SK-N-SH treated with all-trans-retinoic acid at 6 μM for 48 hours (cell line): Measurements from ENCODE around the gene CH25H.
"Not testable (repeated sequence)": the region's sequence is repeated elsewhere in the genome, so short reads cannot be mapped to it uniquely, and the experiment has no call there.

Source experiments
- ATAC-seq: fragments of 200-7000 bp; cut with Tn5 transposase; 3 replicates; pipeline ENCODE4 v1.9.1; 2020; ENCODE audit warnings: mild to moderate bottlenecking, moderate library complexity
- ARNTL ChIP-seq: fragments of 450-650 bp; formaldehyde crosslinking; IDR thresholded peaks from 2 replicates; pipeline ENCODE4 v1.5.0; 2020; ENCODE audit warnings: low read depth, mild to moderate bottlenecking, moderate library complexity, borderline replicate concordance
- BACH2 ChIP-seq: fragments of 250-450 bp; sonication (Bioruptor Pico); IDR thresholded peaks from 2 replicates; pipeline ENCODE4 v1.9.0; 2021; ENCODE audit warnings: mild to moderate bottlenecking, borderline replicate concordance
- CREB5 ChIP-seq: fragments of 250-450 bp; sonication (Bioruptor Pico); IDR thresholded peaks from 2 replicates; pipeline ENCODE4 v1.5.1; 2020; ENCODE audit warnings: low read depth, mild to moderate bottlenecking, moderate library complexity
- CSDC2 ChIP-seq: fragments of 250-450 bp; sonication (Bioruptor Pico); IDR thresholded peaks from 2 replicates; pipeline ENCODE4 v1.5.0; 2020; ENCODE audit warnings: mild to moderate bottlenecking, moderate library complexity
- ESRRG ChIP-seq: fragments of 250-450 bp; sonication (Bioruptor Pico); IDR thresholded peaks from 2 replicates; pipeline ENCODE4 v1.6.1; 2021; ENCODE audit warnings: mild to moderate bottlenecking
- GLIS3 ChIP-seq: fragments of 250-450 bp; sonication (Bioruptor Pico); IDR thresholded peaks from 2 replicates; pipeline ENCODE4 v1.5.0; 2020; ENCODE audit warnings: mild to moderate bottlenecking, moderate library complexity
- OSR1 ChIP-seq: fragments of 250-450 bp; sonication (Bioruptor Pico); IDR thresholded peaks from 2 replicates; pipeline ENCODE4 v1.8.0; 2022; ENCODE audit warnings: moderate library complexity, mild to moderate bottlenecking, inconsistent platforms
- POU6F1 ChIP-seq: fragments of 250-450 bp; sonication (Bioruptor Pico); IDR thresholded peaks from 2 replicates; pipeline ENCODE4 v1.8.0; 2021; ENCODE audit warnings: low read depth, mild to moderate bottlenecking, moderate library complexity, borderline replicate concordance
- PPARA ChIP-seq: fragments of 250-450 bp; sonication (Bioruptor Pico); IDR thresholded peaks from 2 replicates; pipeline ENCODE4 v1.5.0; 2020; ENCODE audit warnings: mild to moderate bottlenecking, borderline replicate concordance
- RARB ChIP-seq: fragments of 250-450 bp; sonication (Bioruptor Pico); IDR thresholded peaks from 2 replicates; pipeline ENCODE4 v1.8.0; 2021; ENCODE audit warnings: mild to moderate bottlenecking, moderate library complexity
- SNAI2 ChIP-seq: fragments of 250-450 bp; sonication (Bioruptor Pico); IDR thresholded peaks from 2 replicates; pipeline ENCODE4 v1.5.0; 2020; ENCODE audit warnings: mild to moderate bottlenecking, moderate library complexity
- TCF4 ChIP-seq: fragments of 250-450 bp; sonication (Bioruptor Pico); IDR thresholded peaks from 2 replicates; pipeline ENCODE4 v1.8.0; 2021; ENCODE audit warnings: mild to moderate bottlenecking, moderate library complexity, borderline replicate concordance
- TOX ChIP-seq: fragments of 250-450 bp; sonication (Bioruptor Pico); IDR thresholded peaks from 2 replicates; pipeline ENCODE4 v1.8.0; 2021; ENCODE audit warnings: mild to moderate bottlenecking, moderate library complexity, borderline replicate concordance
- ZC3H10 ChIP-seq: fragments of 250-450 bp; sonication (Bioruptor Pico); IDR thresholded peaks from 2 replicates; pipeline ENCODE4 v1.5.1; 2021; ENCODE audit warnings: mild to moderate bottlenecking, moderate library complexity
- ZFP3 ChIP-seq: fragments of 250-450 bp; sonication (Bioruptor Pico); IDR thresholded peaks from 2 replicates; pipeline ENCODE4 v1.5.0; 2020; ENCODE audit warnings: mild to moderate bottlenecking, moderate library complexity
- ZFP30 ChIP-seq: fragments of 450-650 bp; formaldehyde crosslinking; IDR thresholded peaks from 2 replicates; pipeline ENCODE4 v1.5.0; 2022; ENCODE audit warnings: mild to moderate bottlenecking, moderate library complexity
- ZNF565 ChIP-seq: fragments of 450-650 bp; formaldehyde crosslinking; conservative IDR thresholded peaks from 2 replicates; pipeline ENCODE4 v1.5.0; 2020; ENCODE audit warnings: low read depth, mild to moderate bottlenecking, moderate library complexity
- ZNF70 ChIP-seq: fragments of 450-650 bp; formaldehyde crosslinking; IDR thresholded peaks from 2 replicates; pipeline ENCODE4 v1.5.0; 2020; ENCODE audit warnings: mild to moderate bottlenecking, moderate library complexity
- ZNF8 ChIP-seq: fragments of 450-650 bp; formaldehyde crosslinking; IDR thresholded peaks from 2 replicates; pipeline ENCODE4 v1.5.0; 2020; ENCODE audit warnings: mild to moderate bottlenecking, moderate library complexity
- TF ChIP-seq, protein P1 (sequence below): fragments of 250-450 bp; sonication (Bioruptor Pico); IDR thresholded peaks from 2 replicates; pipeline ENCODE4 v1.5.0; 2020; ENCODE audit warnings: mild to moderate bottlenecking, moderate library complexity
- TF ChIP-seq, protein P2 (sequence below): fragments of 250-450 bp; sonication (Bioruptor Pico); IDR thresholded peaks from 2 replicates; pipeline ENCODE4 v1.5.1; 2021; ENCODE audit warnings: mild to moderate bottlenecking, moderate library complexity

The CH25H gene

DNA sequence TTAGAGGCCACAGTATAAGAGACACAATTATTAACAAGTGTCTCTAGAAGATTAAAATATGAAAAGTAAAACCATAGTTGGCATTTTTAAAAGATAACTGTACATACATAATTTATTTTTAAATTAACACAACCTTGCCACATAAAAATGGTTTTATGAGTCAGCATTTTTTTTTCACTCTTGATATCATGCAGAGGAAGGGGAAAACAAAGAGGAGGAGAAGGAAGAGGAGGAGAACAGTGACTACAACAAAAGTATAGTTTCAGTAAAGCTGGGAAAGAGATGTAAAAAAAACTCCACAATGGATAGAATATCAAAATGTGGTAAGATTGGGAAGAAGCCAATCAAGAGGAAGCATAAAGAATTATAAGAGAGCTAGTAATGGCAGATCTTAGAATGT is 34.0 kb downstream of the CH25H start:
- TF ChIP-seq SNAI2 (CRISPR knock-in tag) (no peak), POU6F1 (CRISPR knock-in tag) (no peak), ESRRG (CRISPR knock-in tag) (no peak), ZC3H10 (CRISPR knock-in tag) (no peak), TCF4 (no peak), ZFP3 (CRISPR knock-in tag) (no peak), ZNF8 (CRISPR knock-in tag) (no peak), CSDC2 (CRISPR knock-in tag) (no peak)
- TF ChIP-seq, protein P1, sequence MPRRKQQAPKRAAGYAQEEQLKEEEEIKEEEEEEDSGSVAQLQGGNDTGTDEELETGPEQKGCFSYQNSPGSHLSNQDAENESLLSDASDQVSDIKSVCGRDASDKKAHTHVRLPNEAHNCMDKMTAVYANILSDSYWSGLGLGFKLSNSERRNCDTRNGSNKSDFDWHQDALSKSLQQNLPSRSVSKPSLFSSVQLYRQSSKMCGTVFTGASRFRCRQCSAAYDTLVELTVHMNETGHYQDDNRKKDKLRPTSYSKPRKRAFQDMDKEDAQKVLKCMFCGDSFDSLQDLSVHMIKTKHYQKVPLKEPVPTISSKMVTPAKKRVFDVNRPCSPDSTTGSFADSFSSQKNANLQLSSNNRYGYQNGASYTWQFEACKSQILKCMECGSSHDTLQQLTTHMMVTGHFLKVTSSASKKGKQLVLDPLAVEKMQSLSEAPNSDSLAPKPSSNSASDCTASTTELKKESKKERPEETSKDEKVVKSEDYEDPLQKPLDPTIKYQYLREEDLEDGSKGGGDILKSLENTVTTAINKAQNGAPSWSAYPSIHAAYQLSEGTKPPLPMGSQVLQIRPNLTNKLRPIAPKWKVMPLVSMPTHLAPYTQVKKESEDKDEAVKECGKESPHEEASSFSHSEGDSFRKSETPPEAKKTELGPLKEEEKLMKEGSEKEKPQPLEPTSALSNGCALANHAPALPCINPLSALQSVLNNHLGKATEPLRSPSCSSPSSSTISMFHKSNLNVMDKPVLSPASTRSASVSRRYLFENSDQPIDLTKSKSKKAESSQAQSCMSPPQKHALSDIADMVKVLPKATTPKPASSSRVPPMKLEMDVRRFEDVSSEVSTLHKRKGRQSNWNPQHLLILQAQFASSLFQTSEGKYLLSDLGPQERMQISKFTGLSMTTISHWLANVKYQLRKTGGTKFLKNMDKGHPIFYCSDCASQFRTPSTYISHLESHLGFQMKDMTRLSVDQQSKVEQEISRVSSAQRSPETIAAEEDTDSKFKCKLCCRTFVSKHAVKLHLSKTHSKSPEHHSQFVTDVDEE: no peak
- TF ChIP-seq, all 23 proteins: peak for 0
- ATAC-seq: no peak

DNA sequence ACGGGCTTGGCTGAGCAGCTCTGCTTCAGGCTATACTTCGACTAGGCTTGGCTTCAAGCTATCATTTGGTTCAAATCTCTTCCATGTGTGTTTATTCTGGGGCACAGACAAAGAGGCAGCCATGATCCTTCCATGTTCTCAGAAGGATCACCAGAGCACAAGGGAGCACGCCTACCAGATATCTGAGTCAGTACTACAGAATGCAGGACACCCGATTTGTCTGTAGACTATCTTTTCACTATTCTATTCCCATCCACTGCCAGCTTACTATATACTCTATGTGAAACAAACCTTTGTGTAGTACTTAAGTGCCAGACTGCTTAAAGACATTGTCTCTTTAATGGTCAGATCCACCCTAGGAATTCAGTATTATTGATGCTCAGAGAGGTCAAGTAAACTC is 35.1 kb downstream of the CH25H start:
- ATAC-seq: no peak
- no peak for TF ChIP-seq ARNTL (CRISPR knock-in tag)
- TF ChIP-seq ZNF8 (CRISPR knock-in tag): no peak
- no peak for TF ChIP-seq CSDC2 (CRISPR knock-in tag)
- TF ChIP-seq TOX (CRISPR knock-in tag): no peak
- TF ChIP-seq, protein P1: no peak
- TF ChIP-seq ZC3H10 (CRISPR knock-in tag): no peak
- no peak for TF ChIP-seq CREB5 (CRISPR knock-in tag)
- TF ChIP-seq ZNF565 (CRISPR knock-in tag): no peak
- TF ChIP-seq ZFP30: no peak

DNA sequence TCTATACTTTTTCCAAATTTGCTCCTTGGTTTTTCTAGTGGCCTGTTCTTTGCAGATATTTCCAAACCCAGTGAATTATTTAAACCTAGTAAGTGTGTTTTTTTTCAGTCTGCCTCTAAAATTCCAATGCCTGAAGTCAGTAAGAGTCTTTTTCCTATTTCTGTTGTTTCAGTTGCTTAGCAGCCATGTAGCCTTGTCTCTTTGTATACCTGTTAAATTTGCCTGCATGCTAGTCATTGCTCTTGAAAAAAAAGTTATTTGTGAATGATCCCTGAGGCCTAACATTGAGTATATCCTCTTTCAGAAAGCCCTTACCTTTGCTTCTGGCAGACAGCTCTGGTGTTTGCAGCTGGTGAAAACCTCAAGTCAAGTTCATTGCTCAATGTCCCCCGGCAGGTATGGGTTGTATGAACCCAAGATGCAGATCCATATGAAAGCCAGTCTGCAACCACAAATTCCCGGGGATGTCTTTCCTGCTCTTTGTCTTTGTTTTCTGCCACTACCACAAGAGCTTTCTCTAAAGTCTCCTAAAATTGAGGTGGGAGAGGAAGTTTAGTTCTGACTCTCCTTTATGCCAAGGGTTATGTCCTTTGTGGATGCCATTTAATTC is 35.7 kb downstream of the CH25H start:
- TF ChIP-seq ZFP30 (no peak), ESRRG (CRISPR knock-in tag) (no peak), RARB (CRISPR knock-in tag) (no peak), CREB5 (CRISPR knock-in tag) (no peak), TOX (CRISPR knock-in tag) (no peak), ARNTL (CRISPR knock-in tag) (no peak), ZNF70 (CRISPR knock-in tag) (no peak), POU6F1 (CRISPR knock-in tag) (no peak), PPARA (no peak), ZC3H10 (CRISPR knock-in tag) (no peak), BACH2 (no peak), ZFP3 (CRISPR knock-in tag) (no peak), GLIS3 (CRISPR knock-in tag) (no peak), OSR1 (CRISPR knock-in tag) (no peak), TCF4 (no peak)
- TF ChIP-seq, protein P2, sequence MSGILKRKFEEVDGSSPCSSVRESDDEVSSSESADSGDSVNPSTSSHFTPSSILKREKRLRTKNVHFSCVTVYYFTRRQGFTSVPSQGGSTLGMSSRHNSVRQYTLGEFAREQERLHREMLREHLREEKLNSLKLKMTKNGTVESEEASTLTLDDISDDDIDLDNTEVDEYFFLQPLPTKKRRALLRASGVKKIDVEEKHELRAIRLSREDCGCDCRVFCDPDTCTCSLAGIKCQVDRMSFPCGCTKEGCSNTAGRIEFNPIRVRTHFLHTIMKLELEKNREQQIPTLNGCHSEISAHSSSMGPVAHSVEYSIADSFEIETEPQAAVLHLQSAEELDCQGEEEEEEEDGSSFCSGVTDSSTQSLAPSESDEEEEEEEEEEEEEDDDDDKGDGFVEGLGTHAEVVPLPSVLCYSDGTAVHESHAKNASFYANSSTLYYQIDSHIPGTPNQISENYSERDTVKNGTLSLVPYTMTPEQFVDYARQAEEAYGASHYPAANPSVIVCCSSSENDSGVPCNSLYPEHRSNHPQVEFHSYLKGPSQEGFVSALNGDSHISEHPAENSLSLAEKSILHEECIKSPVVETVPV (CRISPR knock-in tag): no peak
- no peak for ATAC-seq

DNA sequence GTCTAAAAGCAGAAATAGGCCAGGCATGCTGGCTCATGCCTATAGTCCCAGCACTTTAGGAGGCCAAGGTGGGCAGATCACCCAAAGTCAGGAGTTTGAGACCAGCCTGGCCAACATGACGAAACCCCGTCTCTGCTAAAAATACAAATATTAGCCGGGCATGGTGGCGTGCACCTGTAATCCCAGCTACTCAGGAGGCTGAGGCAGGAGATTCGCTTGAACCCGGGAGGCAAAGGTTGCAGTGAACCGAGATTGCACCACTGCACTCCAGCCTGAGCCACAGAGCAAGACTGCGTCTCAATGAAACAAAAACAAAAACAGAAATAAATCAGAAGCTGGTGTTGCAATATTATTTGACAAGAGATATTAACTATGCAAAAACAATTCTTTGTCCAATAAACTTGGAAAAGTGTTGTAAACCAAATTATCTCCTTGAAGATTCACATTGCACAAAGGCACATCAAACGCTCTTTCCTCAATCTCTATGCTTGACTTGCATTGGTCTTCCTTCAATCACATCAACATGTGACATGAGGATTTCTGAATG is 38.7 kb downstream of the CH25H start:
- ATAC-seq: not testable (repeated sequence)
